ENCODE results near the gene SMG6.

SMG6 gene

GRCh38 chr17:2047590-2047989, 256.0 kb downstream of the SMG6 start:
- DNase-seq (ENCODE audit: low spot score), result no peak

- DNase-seq (ENCODE audit: low spot score), result no peak
Observed at GRCh38 chr17:2044263-2044894, 259.2 kb downstream of the SMG6 start.

GRCh38 chr17:2043785-2044184, 259.8 kb downstream of the SMG6 start:
- no peak for DNase-seq (ENCODE audit: low spot score)

GRCh38 chr17:2042933-2043332, 260.7 kb downstream of the SMG6 start:
- no peak for DNase-seq (ENCODE audit: low spot score)

- DNase-seq (ENCODE audit: low spot score), result no peak
Observed at GRCh38 chr17:2042390-2042847, 261.2 kb downstream of the SMG6 start.

GRCh38 chr17:2041561-2042389, 261.8 kb downstream of the SMG6 start, which contains the start of gene OVCA2:
OVCA2 (plus strand) TSS chr17:2042022; CDS start chr17:2042048, 26 bp downstream.
- peak; percentile 92 for DNase-seq (ENCODE audit: low spot score)

GRCh38 chr17:2040942-2041560, 262.5 kb downstream of the SMG6 start:
- no peak for DNase-seq (ENCODE audit: low spot score)

- DNase-seq (ENCODE audit: low spot score), result no peak
Observed at GRCh38 chr17:2040219-2040827, 263.3 kb downstream of the SMG6 start.

- no peak for DNase-seq (ENCODE audit: low spot score)
Observed at GRCh38 chr17:2037155-2037554, 266.4 kb downstream of the SMG6 start.

GRCh38 chr17:2035541-2036488, 267.8 kb downstream of the SMG6 start:
- DNase-seq (ENCODE audit: low spot score), result no peak

- no peak for DNase-seq (ENCODE audit: low spot score)
Observed at GRCh38 chr17:2034806-2035540, 268.6 kb downstream of the SMG6 start.

- no peak for DNase-seq (ENCODE audit: low spot score)
Observed at GRCh38 chr17:2034157-2034556, 269.4 kb downstream of the SMG6 start.

- no peak for DNase-seq (ENCODE audit: low spot score)
Observed at GRCh38 chr17:2033153-2033552, 270.4 kb downstream of the SMG6 start.

- no peak for DNase-seq (ENCODE audit: low spot score)
Observed at GRCh38 chr17:2030779-2031163, 272.8 kb downstream of the SMG6 start.

GRCh38 chr17:2029911-2030778, 273.4 kb downstream of the SMG6 start, which contains the start of gene DPH1:
DPH1 (plus strand) TSS chr17:2030153; CDS start chr17:2030170, 17 bp downstream.
- DNase-seq (ENCODE audit: low spot score), result peak; percentile 87

- DNase-seq (ENCODE audit: low spot score), result no peak
Observed at GRCh38 chr17:2028737-2029136, 274.8 kb downstream of the SMG6 start.

- no peak for DNase-seq (ENCODE audit: low spot score)
Observed at GRCh38 chr17:2028234-2028614, 275.4 kb downstream of the SMG6 start.

- no peak for DNase-seq (ENCODE audit: low spot score)
Observed at GRCh38 chr17:2027528-2028233, 275.9 kb downstream of the SMG6 start.
